Right lobe of liver (tissue), 4 donors: ENCODE data around the gene IER5.

Source experiments
- CTCF ChIP-seq, 4 donors: fragments of 200-600 bp in 3 of 4; fragments of 450-650 bp in 1 of 4; IDR thresholded peaks; one replicate each; pipeline versions ENCODE4 v1.5.1 to v1.8.0; 2016 to 2022; ENCODE audit warnings: antibody characterized with exemption in 4 of 4, mild to moderate bottlenecking in 2 of 4
- POLR2A ChIP-seq: fragments of 450-650 bp; IDR thresholded peaks from one replicate; pipeline ENCODE4 v1.6.1; 2017; ENCODE audit warnings: antibody characterized with exemption, mild to moderate bottlenecking
- donor health status: DM: no; HTN: no; CAD: no.
- donor health status: DM: no; HTN: no; CAD: no.
- donor health status: DM: no; HTN: yes; CAD: no.

GRCh38 chr1:181090641-181091126, 2.2 kb downstream of the IER5 start:
- no peak for TF ChIP-seq CTCF (IDR thresholded peaks at IDR 0.05)
- TF ChIP-seq POLR2A = no peak
